Measurements from ENCODE around the gene DOCK9.

DNA sequence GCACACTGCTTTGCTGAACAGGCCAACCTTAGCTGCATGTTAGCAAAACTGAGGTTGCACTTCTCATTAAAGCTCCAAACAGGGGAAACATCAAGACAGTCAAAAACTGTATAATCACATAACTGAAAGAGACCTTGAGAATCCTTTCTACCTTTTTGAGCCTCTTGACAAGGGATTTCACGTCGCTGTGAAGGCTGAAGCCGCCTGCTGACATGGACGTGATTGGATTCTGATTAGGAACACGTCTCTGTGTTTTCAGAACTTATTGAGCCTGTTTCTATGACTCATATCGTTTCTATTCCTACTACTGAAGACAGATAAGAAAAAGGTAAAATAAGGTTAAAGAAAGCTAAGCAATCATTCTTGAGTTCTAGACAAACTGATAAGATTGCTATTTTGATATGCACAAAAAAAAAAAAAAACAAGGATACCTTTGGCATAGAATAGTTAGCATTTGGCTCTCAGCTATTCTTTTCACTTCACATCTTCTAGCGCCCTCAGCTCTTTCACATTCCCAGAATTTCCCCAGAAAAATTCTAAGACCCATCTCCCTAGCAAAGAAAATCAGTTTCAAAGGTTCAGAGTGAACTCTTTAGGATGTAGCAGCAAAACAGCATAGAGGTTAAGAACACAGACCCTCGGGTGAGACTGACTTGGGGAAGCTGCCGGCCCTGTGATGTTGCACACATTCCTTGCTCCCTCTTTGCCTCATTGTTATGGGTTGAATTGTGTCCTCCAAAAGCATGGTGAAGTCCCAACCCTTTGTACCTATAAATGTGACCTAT lies 81.6 kb downstream of the DOCK9 start:
- TF ChIP-seq TCF12 (IDR thresholded peaks at IDR 0.05; ENCODE audit: low read depth): no peak
- no peak for TF ChIP-seq CREB1 (IDR thresholded peaks at IDR 0.05; ENCODE audit: low read depth)
- no peak for TF ChIP-seq RAD21 (IDR thresholded peaks at IDR 0.05; ENCODE audit: low read depth)
- TF ChIP-seq EP300 (IDR thresholded peaks at IDR 0.05; ENCODE audit: borderline replicate concordance): no peak
- TF ChIP-seq, protein P1, sequence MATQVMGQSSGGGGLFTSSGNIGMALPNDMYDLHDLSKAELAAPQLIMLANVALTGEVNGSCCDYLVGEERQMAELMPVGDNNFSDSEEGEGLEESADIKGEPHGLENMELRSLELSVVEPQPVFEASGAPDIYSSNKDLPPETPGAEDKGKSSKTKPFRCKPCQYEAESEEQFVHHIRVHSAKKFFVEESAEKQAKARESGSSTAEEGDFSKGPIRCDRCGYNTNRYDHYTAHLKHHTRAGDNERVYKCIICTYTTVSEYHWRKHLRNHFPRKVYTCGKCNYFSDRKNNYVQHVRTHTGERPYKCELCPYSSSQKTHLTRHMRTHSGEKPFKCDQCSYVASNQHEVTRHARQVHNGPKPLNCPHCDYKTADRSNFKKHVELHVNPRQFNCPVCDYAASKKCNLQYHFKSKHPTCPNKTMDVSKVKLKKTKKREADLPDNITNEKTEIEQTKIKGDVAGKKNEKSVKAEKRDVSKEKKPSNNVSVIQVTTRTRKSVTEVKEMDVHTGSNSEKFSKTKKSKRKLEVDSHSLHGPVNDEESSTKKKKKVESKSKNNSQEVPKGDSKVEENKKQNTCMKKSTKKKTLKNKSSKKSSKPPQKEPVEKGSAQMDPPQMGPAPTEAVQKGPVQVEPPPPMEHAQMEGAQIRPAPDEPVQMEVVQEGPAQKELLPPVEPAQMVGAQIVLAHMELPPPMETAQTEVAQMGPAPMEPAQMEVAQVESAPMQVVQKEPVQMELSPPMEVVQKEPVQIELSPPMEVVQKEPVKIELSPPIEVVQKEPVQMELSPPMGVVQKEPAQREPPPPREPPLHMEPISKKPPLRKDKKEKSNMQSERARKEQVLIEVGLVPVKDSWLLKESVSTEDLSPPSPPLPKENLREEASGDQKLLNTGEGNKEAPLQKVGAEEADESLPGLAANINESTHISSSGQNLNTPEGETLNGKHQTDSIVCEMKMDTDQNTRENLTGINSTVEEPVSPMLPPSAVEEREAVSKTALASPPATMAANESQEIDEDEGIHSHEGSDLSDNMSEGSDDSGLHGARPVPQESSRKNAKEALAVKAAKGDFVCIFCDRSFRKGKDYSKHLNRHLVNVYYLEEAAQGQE (IDR thresholded peaks at IDR 0.05; ENCODE audit: low read depth): no peak
- TF ChIP-seq, protein P2, sequence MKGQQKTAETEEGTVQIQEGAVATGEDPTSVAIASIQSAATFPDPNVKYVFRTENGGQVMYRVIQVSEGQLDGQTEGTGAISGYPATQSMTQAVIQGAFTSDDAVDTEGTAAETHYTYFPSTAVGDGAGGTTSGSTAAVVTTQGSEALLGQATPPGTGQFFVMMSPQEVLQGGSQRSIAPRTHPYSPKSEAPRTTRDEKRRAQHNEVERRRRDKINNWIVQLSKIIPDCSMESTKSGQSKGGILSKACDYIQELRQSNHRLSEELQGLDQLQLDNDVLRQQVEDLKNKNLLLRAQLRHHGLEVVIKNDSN (IDR thresholded peaks at IDR 0.05): no peak
- TF ChIP-seq FOXM1 (IDR thresholded peaks at IDR 0.05; ENCODE audit: borderline replicate concordance, low read depth): no peak
- no peak for TF ChIP-seq YY1 (IDR thresholded peaks at IDR 0.05; ENCODE audit: low read depth)
- no peak for TF ChIP-seq CEBPB (IDR thresholded peaks at IDR 0.05)
- TF ChIP-seq, protein P3, sequence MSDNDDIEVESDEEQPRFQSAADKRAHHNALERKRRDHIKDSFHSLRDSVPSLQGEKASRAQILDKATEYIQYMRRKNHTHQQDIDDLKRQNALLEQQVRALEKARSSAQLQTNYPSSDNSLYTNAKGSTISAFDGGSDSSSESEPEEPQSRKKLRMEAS (IDR thresholded peaks at IDR 0.05): no peak
- TF ChIP-seq TAF1 (IDR thresholded peaks at IDR 0.05; ENCODE audit: low read depth): no peak
- no peak for TF ChIP-seq EGR1 (IDR thresholded peaks at IDR 0.05)
- no peak for TF ChIP-seq ZBTB7A (IDR thresholded peaks at IDR 0.05; ENCODE audit: low read depth)
- TF ChIP-seq TEAD4 (IDR thresholded peaks at IDR 0.05): no peak
